Stimulated activated memory B cell treated with anti-CD40 and anti-IgM and Interleukin-4, amounts not matched to agents 10 μg/mL and 1 μg/mL and 100 μg/mL, for 72 hours (primary cell): ENCODE data around the gene DIP2C.

Source experiments
- ATAC-seq: fragments of 150-1000 bp; cut with Tn5 transposase; 2 replicates; pipeline ENCODE4 v1.10.0; 2021
- H3K27ac Mint-ChIP-seq: one replicate; pipeline ENCODE4 v1.8.0; 2022; ENCODE audit warnings: mild to moderate bottlenecking, mixed read lengths
- H3K27me3 Mint-ChIP-seq: one replicate; pipeline ENCODE4 v1.8.0; 2022; ENCODE audit warnings: mixed read lengths
- H3K36me3 Mint-ChIP-seq: one replicate; pipeline ENCODE4 v1.8.0; 2022; ENCODE audit warnings: mixed read lengths
- H3K4me1 Mint-ChIP-seq: one replicate; pipeline ENCODE4 v1.8.0; 2022; ENCODE audit warnings: mixed read lengths
- H3K4me3 Mint-ChIP-seq: one replicate; pipeline ENCODE4 v1.8.0; 2022; ENCODE audit warnings: mild to moderate bottlenecking, moderate library complexity, mixed read lengths
- H3K9me3 Mint-ChIP-seq: one replicate; pipeline ENCODE4 v1.8.0; 2022; ENCODE audit warnings: mixed read lengths

The DIP2C gene

GRCh38 chr10:244227-244626 is 445.2 kb downstream of the DIP2C start:
- no peak overlapping the region for H3K27ac Mint-ChIP-seq
- H3K9me3 Mint-ChIP-seq, result no peaks in the 10 kb centered on the region
- no peaks in the 10 kb centered on the region for H3K27me3 Mint-ChIP-seq

DNA sequence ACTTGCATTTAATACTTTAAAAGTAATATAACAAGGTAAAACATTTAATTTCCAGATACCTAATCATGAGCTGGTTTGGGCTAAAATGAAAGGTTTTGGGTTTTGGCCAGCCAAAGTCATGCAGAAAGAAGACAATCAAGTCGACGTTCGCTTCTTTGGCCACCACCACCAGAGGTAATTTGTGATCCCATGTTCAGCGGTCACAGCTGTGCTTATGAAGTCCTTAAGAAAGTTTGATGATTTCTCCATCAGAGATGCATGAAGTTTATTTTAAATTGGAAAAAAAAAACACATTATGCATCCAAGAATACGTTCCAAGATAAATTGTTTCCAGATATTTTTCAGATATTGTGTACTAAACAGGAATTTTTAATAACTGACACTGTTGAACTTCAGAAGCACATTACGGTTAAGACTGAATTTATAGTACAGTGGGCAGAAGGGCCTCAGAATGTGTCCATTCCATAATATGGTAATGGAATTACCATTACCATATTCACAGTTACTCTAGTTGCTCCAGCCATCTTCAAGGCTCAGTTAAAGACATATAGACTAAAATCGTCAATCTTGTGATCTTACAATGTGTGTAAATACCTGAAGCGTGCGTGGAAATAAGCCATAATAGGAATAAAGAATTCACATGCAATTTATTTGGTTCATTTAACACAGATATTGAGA is 447.4 kb downstream of the DIP2C start:
- H3K36me3 Mint-ChIP-seq, result peaks cover 41% of the 10 kb centered on the region
- no peak for ATAC-seq
- no peaks in the 10 kb centered on the region for H3K4me1 Mint-ChIP-seq
- no peaks in the 10 kb centered on the region for H3K27me3 Mint-ChIP-seq
- H3K4me3 Mint-ChIP-seq, result no peak overlapping the region
- no peak overlapping the region for H3K27ac Mint-ChIP-seq
- no peaks in the 10 kb centered on the region for H3K9me3 Mint-ChIP-seq

More at GRCh38 chr10:244227-244626, 445.2 kb downstream of the DIP2C start:
- no peak for ATAC-seq
- peaks cover 55% of the 10 kb centered on the region for H3K36me3 Mint-ChIP-seq
- H3K4me3 Mint-ChIP-seq, result no peak overlapping the region
- H3K4me1 Mint-ChIP-seq, result no peaks in the 10 kb centered on the region

- Mint-ChIP-seq H3K27ac (no peak overlapping the region), H3K36me3 (peaks cover 39% of the 10 kb centered on the region), H3K4me1 (no peaks in the 10 kb centered on the region), H3K9me3 (no peaks in the 10 kb centered on the region), H3K4me3 (no peak overlapping the region), H3K27me3 (no peaks in the 10 kb centered on the region)
- ATAC-seq, result no peak
Measured at GRCh38 chr10:241451-241850, 448.0 kb downstream of the DIP2C start.

DNA sequence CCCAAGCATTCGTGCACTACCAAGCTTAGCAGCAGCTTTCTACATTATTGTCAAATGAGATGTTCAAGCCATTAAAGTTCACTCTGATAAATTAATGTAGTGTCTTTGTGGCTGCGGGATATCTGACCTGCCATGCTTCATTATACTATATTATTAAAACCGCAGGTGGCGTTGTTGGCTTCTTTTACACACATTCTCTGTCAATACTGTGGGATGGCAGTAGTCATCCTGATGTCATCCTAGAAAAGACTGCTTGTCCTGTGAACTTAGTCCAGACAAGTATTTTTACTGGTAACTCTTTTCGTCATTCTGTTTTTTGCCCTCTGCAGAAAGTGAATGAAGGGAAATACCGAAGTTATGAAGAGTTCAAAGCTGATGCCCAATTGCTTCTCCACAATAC is 450.4 kb downstream of the DIP2C start:
- no peak overlapping the region for H3K27ac Mint-ChIP-seq
- no peak for ATAC-seq
- no peak overlapping the region for H3K4me3 Mint-ChIP-seq
- H3K36me3 Mint-ChIP-seq, result peaks cover 30% of the 10 kb centered on the region
- H3K9me3 Mint-ChIP-seq, result no peaks in the 10 kb centered on the region
- no peaks in the 10 kb centered on the region for H3K4me1 Mint-ChIP-seq
- H3K27me3 Mint-ChIP-seq, result no peaks in the 10 kb centered on the region

GRCh38 chr10:235915-236314 is 453.6 kb downstream of the DIP2C start:
- ATAC-seq, result no peak

GRCh38 chr10:234708-235406 is 454.6 kb downstream of the DIP2C start:
- H3K4me1 Mint-ChIP-seq, result no peaks in the 10 kb centered on the region
- peaks cover 23% of the 10 kb centered on the region for H3K36me3 Mint-ChIP-seq
- no peak overlapping the region for H3K27ac Mint-ChIP-seq
- no peaks in the 10 kb centered on the region for H3K27me3 Mint-ChIP-seq
- no peak for ATAC-seq
- no peak overlapping the region for H3K4me3 Mint-ChIP-seq
- no peaks in the 10 kb centered on the region for H3K9me3 Mint-ChIP-seq

More at GRCh38 chr10:235915-236314, 453.6 kb downstream of the DIP2C start:
- Mint-ChIP-seq H3K9me3 (no peaks in the 10 kb centered on the region), H3K4me3 (no peak overlapping the region), H3K27ac (no peak overlapping the region), H3K4me1 (no peaks in the 10 kb centered on the region), H3K27me3 (no peaks in the 10 kb centered on the region), H3K36me3 (peaks cover 23% of the 10 kb centered on the region)

DNA sequence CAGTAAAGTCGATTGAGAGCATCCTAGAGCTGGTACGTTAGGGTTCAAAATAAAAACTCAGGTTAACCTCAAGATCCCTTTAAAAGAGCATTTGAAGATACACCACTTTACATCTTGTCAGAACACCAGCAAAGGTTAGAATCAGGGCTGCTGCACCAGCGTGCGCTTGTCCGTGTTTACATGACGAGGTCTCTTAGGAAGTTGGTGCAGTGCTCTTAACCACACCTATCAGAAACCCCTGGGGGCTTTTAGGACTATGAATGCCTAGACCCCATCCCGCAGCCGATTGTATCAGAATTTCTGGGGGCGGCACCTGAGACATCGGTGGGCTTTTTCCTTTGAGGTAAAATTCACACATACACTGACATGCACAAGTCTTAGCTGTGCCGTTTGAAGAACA is 456.6 kb downstream of the DIP2C start:
- no peak for ATAC-seq
- H3K27ac Mint-ChIP-seq, result no peak overlapping the region
- peaks cover 16% of the 10 kb centered on the region for H3K36me3 Mint-ChIP-seq
- no peaks in the 10 kb centered on the region for H3K27me3 Mint-ChIP-seq
- H3K4me3 Mint-ChIP-seq, result no peak overlapping the region
- no peaks in the 10 kb centered on the region for H3K9me3 Mint-ChIP-seq
- no peaks in the 10 kb centered on the region for H3K4me1 Mint-ChIP-seq

DNA sequence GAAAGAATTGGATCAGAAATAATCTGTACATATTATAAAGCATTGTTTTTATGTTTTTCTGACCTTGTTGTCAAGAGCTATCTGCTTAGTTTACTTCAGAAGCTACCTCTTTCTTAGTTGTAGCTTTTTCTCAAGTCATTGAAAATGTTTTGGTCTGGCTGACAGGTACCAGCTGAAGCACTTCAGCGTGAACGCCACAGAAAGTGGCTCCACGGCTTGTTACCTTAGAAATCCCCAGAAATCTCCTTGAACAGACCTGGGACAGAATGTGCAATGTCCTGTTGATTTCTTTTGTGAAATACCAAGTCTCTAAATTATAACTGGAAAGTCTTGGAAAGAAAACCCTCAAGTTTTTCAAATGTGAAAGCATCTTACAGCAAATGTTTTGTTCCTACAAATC is 457.4 kb downstream of the DIP2C start:
- Mint-ChIP-seq H3K27ac (no peak overlapping the region), H3K4me1 (no peaks in the 10 kb centered on the region), H3K4me3 (no peak overlapping the region), H3K27me3 (no peaks in the 10 kb centered on the region), H3K36me3 (peaks cover 16% of the 10 kb centered on the region), H3K9me3 (no peaks in the 10 kb centered on the region)
- ATAC-seq, result no peak

- no peak for ATAC-seq
- H3K27me3 Mint-ChIP-seq, result no peaks in the 10 kb centered on the region
- no peak overlapping the region for H3K27ac Mint-ChIP-seq
- peaks cover 12% of the 10 kb centered on the region for H3K36me3 Mint-ChIP-seq
- H3K9me3 Mint-ChIP-seq, result no peaks in the 10 kb centered on the region
- H3K4me3 Mint-ChIP-seq, result no peak overlapping the region
- no peaks in the 10 kb centered on the region for H3K4me1 Mint-ChIP-seq
Measured at GRCh38 chr10:230758-231157, 458.7 kb downstream of the DIP2C start.

- Mint-ChIP-seq H3K36me3 (peaks cover 4% of the 10 kb centered on the region), H3K27ac (peak overlapping the region; percentile 35), H3K27me3 (no peaks in the 10 kb centered on the region), H3K4me1 (peaks cover 2% of the 10 kb centered on the region), H3K9me3 (no peaks in the 10 kb centered on the region), H3K4me3 (no peak overlapping the region)
- no peak for ATAC-seq
Measured at GRCh38 chr10:228366-228765, 461.1 kb downstream of the DIP2C start.

- Mint-ChIP-seq H3K4me1 (peaks cover 7% of the 10 kb centered on the region), H3K9me3 (no peaks in the 10 kb centered on the region), H3K4me3 (no peak overlapping the region), H3K27ac (no peak overlapping the region), H3K27me3 (no peaks in the 10 kb centered on the region), H3K36me3 (peaks cover 6% of the 10 kb centered on the region)
- ATAC-seq, result no peak
Measured at GRCh38 chr10:227014-227413, 462.5 kb downstream of the DIP2C start.

DNA sequence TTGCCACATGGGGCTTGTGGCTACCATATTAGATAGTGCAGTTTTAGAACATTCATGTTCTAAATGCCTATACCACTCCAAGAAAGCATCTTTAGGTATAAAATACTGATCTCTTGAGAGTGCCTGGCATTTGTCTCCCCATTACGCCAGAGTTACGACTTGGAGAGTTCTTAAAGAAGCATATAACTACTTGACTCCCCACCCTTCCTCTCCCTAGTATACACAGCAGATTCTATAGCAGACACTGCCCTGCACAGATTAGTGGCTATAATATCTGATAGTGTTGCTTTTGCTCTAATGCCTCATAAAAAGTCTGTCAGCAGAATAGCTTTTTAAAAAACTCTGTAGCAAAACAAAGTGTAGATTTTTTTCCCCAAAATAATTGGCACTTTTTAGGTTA is 463.4 kb downstream of the DIP2C start:
- no peak for ATAC-seq
- Mint-ChIP-seq H3K36me3 (peaks cover 13% of the 10 kb centered on the region), H3K27ac (no peak overlapping the region), H3K4me3 (no peak overlapping the region), H3K9me3 (no peaks in the 10 kb centered on the region), H3K4me1 (peaks cover 7% of the 10 kb centered on the region), H3K27me3 (no peaks in the 10 kb centered on the region)

- ATAC-seq, result peak; percentile 68
- H3K4me3 Mint-ChIP-seq, result no peak overlapping the region
- H3K36me3 Mint-ChIP-seq, result peaks cover 14% of the 10 kb centered on the region
- no peak overlapping the region for H3K27ac Mint-ChIP-seq
- no peaks in the 10 kb centered on the region for H3K27me3 Mint-ChIP-seq
- H3K4me1 Mint-ChIP-seq, result peaks cover 7% of the 10 kb centered on the region
- H3K9me3 Mint-ChIP-seq, result no peaks in the 10 kb centered on the region
Measured at GRCh38 chr10:224571-224970, 464.9 kb downstream of the DIP2C start.
